ENCODE results near the gene S100A1. TPM values are rescaled to one million over a fixed set of nuclear protein-coding genes. Genes with fewer than 3 reads are reported as not detected.

The S100A1 gene
- total and polyA plus RNA-seq, 2 of the 13 experiments (the other 11 are each of a cell fraction or from before 2014, with no cell fraction given), result 120 to 251 TPM

- 0 out of 2 replicates have a peak, but pooled peaks have one; percentile 35 for TF ChIP-seq ZNF441 (CRISPR knock-in tag; IDR thresholded peaks at IDR 0.05; ENCODE audit: borderline replicate concordance)
- TF ChIP-seq ZNF3 (CRISPR knock-in tag; IDR thresholded peaks at IDR 0.05), result no peak
- no peak for TF ChIP-seq FOSL2 (CRISPR knock-in tag; IDR thresholded peaks at IDR 0.05)
- no peak for TF ChIP-seq HNRNPH1 (optimal IDR thresholded peaks at IDR 0.05; ENCODE audit: low read depth, low read length)
- TF ChIP-seq, protein P1, sequence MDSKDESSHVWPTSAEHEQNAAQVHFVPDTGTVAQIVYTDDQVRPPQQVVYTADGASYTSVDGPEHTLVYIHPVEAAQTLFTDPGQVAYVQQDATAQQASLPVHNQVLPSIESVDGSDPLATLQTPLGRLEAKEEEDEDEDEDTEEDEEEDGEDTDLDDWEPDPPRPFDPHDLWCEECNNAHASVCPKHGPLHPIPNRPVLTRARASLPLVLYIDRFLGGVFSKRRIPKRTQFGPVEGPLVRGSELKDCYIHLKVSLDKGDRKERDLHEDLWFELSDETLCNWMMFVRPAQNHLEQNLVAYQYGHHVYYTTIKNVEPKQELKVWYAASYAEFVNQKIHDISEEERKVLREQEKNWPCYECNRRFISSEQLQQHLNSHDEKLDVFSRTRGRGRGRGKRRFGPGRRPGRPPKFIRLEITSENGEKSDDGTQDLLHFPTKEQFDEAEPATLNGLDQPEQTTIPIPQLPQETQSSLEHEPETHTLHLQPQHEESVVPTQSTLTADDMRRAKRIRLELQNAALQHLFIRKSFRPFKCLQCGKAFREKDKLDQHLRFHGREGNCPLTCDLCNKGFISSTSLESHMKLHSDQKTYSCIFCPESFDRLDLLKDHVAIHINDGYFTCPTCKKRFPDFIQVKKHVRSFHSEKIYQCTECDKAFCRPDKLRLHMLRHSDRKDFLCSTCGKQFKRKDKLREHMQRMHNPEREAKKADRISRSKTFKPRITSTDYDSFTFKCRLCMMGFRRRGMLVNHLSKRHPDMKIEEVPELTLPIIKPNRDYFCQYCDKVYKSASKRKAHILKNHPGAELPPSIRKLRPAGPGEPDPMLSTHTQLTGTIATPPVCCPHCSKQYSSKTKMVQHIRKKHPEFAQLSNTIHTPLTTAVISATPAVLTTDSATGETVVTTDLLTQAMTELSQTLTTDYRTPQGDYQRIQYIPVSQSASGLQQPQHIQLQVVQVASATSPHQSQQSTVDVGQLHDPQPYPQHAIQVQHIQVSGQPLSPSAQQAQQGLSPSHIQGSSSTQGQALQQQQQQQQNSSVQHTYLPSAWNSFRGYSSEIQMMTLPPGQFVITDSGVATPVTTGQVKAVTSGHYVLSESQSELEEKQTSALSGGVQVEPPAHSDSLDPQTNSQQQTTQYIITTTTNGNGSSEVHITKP (CRISPR knock-in tag; IDR thresholded peaks at IDR 0.05; ENCODE audit: low read depth), result no peak
- TF ChIP-seq HOXA3 (CRISPR knock-in tag; IDR thresholded peaks at IDR 0.05), result peak; percentile 56; the same call in 1 of the 2 replicates
- peak; percentile 37 for TF ChIP-seq NR2C2 (CRISPR knock-in tag; IDR thresholded peaks at IDR 0.05; ENCODE audit: borderline replicate concordance)
- TF ChIP-seq ZZZ3 (CRISPR knock-in tag; IDR thresholded peaks at IDR 0.05; ENCODE audit: borderline replicate concordance), result no peak
- no peak for TF ChIP-seq REXO4 (CRISPR knock-in tag; IDR thresholded peaks at IDR 0.05; ENCODE audit: borderline replicate concordance)
- TF ChIP-seq MYC (CRISPR knock-in tag; IDR thresholded peaks at IDR 0.05; ENCODE audit: borderline replicate concordance), result peak; percentile 41; the same call in 1 of the 2 replicates
- no peak for TF ChIP-seq ESRRA (CRISPR knock-in tag; IDR thresholded peaks at IDR 0.05; ENCODE audit: low read depth)
- TF ChIP-seq BRD4 (CRISPR knock-in tag; IDR thresholded peaks at IDR 0.05), result peak; percentile 52; the same call in 1 of the 2 replicates
- TF ChIP-seq RELA (CRISPR knock-in tag; IDR thresholded peaks at IDR 0.05), result no peak
- TF ChIP-seq, protein P2, sequence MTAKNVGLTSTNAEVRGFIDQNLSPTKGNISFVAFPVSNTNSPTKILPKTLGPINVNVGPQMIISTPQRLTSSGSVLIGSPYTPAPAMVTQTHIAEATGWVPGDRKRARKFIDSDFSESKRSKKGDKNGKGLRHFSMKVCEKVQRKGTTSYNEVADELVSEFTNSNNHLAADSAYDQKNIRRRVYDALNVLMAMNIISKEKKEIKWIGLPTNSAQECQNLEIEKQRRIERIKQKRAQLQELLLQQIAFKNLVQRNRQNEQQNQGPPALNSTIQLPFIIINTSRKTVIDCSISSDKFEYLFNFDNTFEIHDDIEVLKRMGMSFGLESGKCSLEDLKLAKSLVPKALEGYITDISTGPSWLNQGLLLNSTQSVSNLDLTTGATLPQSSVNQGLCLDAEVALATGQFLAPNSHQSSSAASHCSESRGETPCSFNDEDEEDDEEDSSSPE (CRISPR knock-in tag; IDR thresholded peaks at IDR 0.05), result no peak
- no peak for TF ChIP-seq ASH2L (IDR thresholded peaks at IDR 0.05; ENCODE audit: insufficient read length, low read depth, low read length)
- peak; percentile 20; the same call in 1 of the 2 replicates for TF ChIP-seq GATA4 (IDR thresholded peaks at IDR 0.05; ENCODE audit: borderline replicate concordance, low read depth)
- TF ChIP-seq ZNF879 (CRISPR knock-in tag; IDR thresholded peaks at IDR 0.05), result 0 out of 2 replicates have a peak, but pooled peaks have one; percentile 33
- TF ChIP-seq HDAC2 (CRISPR knock-in tag; IDR thresholded peaks at IDR 0.05), result peak; percentile 36; the same call in 1 of the 2 replicates
- TF ChIP-seq SALL1 (CRISPR knock-in tag; IDR thresholded peaks at IDR 0.05), result no peak; the same call in 1 of the 2 replicates
- TF ChIP-seq, protein P3, sequence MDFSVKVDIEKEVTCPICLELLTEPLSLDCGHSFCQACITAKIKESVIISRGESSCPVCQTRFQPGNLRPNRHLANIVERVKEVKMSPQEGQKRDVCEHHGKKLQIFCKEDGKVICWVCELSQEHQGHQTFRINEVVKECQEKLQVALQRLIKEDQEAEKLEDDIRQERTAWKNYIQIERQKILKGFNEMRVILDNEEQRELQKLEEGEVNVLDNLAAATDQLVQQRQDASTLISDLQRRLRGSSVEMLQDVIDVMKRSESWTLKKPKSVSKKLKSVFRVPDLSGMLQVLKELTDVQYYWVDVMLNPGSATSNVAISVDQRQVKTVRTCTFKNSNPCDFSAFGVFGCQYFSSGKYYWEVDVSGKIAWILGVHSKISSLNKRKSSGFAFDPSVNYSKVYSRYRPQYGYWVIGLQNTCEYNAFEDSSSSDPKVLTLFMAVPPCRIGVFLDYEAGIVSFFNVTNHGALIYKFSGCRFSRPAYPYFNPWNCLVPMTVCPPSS (IDR thresholded peaks at IDR 0.05), result no peak
- TF ChIP-seq, protein P4, sequence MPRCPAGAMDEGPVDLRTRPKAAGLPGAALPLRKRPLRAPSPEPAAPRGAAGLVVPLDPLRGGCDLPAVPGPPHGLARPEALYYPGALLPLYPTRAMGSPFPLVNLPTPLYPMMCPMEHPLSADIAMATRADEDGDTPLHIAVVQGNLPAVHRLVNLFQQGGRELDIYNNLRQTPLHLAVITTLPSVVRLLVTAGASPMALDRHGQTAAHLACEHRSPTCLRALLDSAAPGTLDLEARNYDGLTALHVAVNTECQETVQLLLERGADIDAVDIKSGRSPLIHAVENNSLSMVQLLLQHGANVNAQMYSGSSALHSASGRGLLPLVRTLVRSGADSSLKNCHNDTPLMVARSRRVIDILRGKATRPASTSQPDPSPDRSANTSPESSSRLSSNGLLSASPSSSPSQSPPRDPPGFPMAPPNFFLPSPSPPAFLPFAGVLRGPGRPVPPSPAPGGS (CRISPR knock-in tag; IDR thresholded peaks at IDR 0.05), result no peak
- 0 out of 2 replicates have a peak, but pooled peaks have one; percentile 12 for TF ChIP-seq ZNF629 (CRISPR knock-in tag; conservative IDR thresholded peaks at IDR 0.05)
Measured at GRCh38 chr1:153612755-153613331, 15.4 kb upstream of the S100A1 start, which contains the start of gene S100A16 (continued).
